G401.6 (cell line): Measurements from ENCODE around the gene CIDEC.

Experiments used
- FAIRE-seq: peaks from 2 replicates; lab custom pipeline; 2012; peaks lifted over from hg19 to GRCh38; lab: Jason Lieb, UNC

CIDEC gene, protein sequence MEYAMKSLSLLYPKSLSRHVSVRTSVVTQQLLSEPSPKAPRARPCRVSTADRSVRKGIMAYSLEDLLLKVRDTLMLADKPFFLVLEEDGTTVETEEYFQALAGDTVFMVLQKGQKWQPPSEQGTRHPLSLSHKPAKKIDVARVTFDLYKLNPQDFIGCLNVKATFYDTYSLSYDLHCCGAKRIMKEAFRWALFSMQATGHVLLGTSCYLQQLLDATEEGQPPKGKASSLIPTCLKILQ

DNA sequence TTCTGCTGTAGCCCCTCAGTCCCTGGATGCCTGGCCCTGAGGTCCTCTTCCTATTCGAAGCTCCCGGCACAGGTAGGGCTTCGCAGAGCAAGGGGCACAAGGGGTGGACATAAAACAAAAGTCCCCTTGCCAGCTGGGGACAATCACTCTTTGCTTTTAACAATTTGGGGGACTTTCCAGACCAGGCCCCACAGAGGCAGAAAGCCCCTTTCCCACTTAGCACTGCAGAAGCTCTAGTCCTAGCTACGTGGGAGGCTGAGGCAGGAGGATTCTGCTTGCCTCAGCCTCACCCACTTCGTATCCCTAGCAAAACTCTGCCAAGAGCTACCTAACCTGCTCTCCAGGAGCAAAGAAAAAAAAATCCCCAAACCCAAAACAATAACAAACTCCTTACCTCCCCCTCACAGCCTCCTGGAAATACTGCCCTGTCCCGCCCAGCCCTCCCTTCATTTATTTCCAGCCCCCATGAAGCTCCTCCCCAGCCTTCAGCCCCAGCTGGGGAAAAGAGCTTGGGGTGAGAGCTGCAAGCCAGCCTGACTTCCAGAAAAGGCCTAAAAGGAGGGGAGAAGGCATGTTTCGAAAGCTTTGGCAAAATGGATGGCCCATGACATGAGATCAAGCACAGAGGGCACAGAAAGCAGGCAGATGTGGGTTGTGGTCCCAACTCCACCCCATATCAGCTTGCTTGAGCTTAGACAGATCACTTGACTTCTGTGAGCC, at the start of gene CIDEC:
TSS of gene CIDEC (minus strand) at position 424 of the 720 bp plus-strand sequence. CDS start 1,767 bp downstream, outside the sequence.
- FAIRE-seq, result no peak

DNA sequence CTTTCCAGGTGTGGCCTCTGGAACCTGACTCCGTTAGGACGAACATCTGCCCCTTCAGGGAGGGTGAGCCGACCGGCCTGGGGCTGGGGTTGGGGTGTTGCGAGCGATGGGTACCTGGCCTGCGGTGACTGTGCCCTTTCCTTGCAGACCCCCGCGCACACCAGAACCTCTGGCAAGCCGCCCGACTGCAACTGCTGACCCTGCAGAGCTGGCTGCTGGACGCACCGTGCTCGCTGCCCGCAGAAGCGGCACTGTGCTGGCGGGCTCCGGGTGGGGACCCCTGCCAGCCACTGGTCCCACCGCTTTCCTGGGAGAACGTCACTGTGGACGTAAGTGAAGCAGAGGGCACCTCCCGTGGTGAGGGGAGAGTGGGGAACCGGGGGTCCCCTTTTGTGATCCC, 48.1 kb upstream of the CIDEC start:
- no peak for FAIRE-seq

DNA sequence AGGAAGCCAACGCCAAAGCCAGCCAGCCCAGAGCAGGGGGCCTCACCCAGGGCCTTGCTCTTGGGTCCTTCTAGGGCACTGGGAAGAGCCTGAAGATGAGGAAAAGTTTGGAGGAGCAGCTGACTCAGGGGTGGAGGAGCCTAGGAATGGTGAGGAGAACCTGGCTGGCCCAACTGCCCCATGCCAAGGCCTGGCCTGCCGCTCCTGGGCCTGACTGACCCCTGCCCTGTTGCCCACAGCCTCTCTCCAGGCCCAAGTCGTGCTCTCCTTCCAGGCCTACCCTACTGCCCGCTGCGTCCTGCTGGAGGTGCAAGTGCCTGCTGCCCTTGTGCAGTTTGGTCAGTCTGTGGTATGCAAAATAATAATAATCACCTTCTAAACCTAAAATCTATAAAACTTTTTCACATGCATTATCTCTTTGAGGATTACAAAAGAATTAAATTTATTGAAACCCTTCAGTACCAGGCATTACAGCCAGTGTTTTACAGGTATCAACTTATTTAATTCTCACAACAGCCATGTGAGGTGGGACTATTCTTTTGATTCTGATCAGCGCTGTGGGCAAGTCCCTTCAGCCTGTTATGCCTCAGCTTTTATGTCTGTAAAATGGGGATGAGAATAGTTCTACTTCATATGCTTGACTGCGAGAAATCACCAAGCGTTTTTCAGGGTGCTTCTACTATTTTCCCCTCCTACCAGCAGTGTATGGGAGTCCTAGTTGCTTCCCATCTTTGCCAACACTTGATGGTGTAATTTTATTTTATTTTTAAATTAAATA, 38.4 kb upstream of the CIDEC start:
- FAIRE-seq, result no peak

DNA sequence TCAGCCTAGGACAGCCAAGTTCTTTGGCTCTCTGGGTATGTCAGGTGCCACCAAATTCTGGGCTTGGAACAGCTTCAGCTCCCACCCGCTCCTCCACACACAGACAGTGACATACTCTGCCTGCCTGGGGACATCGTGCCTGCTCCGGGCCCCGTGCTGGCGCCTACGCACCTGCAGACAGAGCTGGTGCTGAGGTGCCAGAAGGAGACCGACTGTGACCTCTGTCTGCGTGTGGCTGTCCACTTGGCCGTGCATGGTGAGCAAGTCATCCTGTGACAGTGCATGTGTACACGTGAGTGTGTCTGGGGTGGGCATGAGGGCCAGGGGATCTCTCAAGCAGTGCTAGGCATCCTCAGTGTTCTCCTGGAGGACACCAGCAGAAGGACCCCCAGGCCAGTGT, 37.8 kb upstream of the CIDEC start:
- no peak for FAIRE-seq

DNA sequence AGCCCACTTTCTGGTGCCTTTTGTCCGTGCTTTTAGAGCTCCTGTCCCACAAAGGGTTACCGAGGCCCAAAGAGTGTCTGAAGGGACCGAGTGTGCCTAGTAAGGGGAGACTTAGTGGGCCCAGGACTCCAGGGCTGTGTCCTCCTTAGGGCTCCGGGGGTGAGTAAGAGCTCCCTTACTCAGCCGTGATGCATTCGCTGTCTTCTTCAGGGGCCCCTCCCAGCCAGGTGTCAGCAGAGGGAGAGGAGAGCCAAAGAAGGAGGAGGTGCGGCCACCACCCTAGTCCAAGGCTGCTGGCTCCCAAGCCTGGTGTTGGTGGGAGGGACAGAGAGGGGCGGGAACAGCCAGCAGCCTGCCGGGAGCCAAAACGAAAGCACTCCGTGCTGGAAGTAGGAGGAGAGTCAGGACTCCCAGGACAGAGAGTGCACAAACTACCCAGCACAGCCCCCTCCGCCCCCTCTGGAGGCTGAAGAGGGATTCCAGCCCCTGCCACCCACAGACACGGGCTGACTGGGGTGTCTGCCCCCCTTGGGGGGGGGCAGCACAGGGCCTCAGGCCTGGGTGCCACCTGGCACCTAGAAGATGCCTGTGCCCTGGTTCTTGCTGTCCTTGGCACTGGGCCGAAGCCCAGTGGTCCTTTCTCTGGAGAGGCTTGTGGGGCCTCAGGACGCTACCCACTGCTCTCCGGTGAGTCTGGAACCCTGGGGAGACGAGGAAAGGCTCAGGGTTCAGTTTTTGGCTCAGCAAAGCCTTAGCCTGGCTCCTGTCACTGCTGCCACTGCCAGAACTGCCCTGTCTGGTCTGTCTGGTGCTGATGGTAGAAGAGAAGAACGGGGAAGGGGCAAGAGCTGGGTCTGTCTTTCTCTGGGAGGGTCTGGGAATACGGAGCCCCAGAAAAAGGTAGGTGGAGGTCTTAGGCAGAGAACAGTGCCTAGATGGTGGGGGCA, 37.0 kb upstream of the CIDEC start, which contains the start of gene IL17RC:
TSS of gene IL17RC (plus strand) at position 365 of the 947 bp plus-strand sequence. CDS start at position 583, 218 bp downstream.
- peak; percentile 66 for FAIRE-seq

DNA sequence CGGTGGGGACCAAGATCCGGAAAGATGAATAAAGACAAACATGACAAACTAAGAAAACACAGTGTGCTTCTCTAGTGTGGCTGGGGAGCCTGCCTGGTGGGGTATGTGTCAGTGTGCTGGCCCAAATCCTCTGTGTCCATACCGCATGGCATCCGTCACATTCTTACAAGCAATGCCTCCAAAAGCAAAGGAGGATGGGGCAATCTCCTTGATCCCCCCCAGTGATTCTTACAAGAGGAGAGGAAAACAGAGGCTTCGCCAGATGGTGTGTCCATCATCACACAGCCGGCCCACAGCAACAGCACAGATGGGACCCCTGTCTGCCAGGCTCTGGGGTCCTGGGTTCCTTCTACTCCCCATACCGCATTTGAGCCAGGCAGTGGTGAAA, 36.3 kb upstream of the CIDEC start:
- FAIRE-seq, result no peak

DNA sequence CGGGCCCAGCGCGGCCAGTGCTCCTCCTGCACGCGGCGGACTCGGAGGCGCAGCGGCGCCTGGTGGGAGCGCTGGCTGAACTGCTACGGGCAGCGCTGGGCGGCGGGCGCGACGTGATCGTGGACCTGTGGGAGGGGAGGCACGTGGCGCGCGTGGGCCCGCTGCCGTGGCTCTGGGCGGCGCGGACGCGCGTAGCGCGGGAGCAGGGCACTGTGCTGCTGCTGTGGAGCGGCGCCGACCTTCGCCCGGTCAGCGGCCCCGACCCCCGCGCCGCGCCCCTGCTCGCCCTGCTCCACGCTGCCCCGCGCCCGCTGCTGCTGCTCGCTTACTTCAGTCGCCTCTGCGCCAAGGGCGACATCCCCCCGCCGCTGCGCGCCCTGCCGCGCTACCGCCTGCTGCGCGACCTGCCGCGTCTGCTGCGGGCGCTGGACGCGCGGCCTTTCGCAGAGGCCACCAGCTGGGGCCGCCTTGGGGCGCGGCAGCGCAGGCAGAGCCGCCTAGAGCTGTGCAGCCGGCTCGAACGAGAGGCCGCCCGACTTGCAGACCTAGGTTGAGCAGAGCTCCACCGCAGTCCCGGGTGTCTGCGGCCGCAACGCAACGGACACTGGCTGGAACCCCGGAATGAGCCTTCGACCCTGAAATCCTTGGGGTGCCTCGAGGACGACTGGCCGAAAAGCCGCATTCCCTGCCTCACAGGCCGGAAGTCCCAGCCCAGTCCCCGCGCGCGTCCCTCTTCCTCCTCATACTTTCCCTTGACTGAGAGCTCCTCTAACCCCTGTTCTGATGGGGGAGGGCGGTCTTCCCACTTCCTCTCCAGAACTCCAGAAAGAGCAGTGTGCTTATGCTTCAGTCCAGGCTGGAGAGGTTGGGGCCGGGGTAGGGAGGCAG, 35.4 kb upstream of the CIDEC start:
- no peak for FAIRE-seq

DNA sequence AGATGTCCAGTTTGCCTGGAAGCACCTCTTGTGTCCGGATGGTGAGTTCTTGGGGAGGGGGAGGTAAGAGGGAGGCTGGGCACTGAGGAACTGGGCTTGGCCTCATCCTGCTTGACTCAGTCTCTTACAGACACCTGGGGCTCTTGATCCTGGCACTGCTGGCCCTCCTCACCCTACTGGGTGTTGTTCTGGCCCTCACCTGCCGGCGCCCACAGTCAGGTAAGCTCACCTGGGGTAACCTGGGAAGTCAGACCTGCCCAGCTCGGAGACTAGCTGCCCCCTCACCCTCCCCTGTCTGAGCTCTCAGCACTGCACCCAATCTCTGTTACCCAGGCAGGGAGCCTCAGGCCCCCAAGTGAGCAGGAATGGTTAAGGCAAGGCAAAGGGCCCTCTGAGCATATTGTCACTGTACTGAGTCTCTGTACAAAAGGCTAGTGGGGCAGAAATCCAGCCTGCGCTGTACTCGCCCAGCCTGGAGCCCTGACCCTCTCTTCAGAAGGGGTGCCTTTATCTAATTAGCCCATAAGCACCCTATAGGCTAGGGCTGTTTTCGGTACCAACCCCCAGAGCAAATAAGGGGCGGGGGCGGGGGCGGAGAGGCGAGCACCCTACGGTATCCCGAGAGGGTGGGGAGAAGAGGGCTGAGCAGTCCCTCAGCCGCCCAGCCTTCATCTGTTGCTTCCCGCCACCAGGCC, 34.7 kb upstream of the CIDEC start:
- no peak for FAIRE-seq

DNA sequence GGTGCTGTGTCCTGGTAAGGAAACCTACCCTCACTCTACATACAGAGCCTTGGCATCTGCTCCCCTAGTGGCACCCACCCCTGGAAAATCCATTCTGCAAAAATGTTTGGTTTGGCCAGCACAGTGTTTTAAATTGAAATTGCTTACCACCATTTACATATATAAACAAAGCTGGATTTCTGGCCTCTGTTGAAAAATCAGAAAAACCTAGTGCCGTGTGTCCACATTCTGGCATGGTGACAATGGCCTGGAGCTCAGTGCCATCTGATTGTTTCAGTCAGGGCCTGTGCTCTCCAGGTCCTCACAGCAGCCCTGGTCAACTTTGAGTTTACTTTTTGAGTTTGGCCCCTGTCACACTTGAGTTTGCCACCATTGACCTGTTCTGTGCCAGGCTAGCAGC, 34.0 kb upstream of the CIDEC start:
- no peak for FAIRE-seq

DNA sequence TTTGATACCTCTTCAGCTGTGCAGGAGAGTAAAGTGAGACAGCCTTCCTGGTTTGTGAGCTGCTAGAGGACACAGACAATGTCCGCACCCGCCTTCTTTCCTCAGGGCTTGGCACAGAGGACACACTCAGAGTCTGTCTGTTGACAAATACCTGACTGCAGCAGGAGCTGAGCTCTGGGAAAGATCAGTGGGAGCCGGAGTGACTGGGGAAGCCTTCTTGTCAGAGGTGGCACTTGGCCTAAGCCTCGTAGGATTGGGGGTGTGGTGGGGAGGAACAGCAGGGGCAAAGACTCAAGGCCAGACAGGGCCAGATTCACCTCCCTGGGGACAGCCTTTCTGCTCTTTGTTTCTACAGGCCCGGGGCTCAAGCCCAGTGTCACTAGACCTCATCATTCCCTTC, 33.5 kb upstream of the CIDEC start:
- FAIRE-seq, result no peak

DNA sequence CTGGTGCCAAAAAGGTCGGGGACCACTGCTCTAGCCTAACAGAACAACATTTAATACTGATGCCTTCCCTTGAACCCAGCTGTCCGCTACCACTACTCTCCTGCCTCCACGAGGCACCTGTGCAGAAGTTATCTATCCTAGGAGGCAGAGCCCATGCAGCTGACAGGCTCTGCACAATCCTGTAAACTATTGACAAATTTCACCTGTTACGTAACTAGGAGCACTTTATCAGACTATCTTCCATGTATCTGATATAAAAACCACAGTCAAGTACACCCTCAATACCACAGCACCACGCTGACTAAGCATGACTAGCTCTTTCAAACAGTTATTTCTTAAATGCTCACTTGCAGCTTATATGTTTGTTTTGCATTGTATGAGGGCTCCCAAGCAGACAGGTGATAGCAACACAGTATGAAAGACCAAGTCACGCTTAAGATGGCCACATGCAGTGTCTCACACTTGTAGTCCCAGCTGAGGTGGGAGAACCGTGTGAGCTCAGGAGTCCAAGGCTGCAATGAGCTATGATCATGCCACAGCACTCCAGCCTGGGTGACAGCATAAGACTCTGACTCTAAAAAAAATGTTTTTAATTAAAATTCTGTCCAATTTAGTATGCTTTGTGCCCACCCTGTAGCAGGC, 32.4 kb upstream of the CIDEC start:
- FAIRE-seq, result no peak

DNA sequence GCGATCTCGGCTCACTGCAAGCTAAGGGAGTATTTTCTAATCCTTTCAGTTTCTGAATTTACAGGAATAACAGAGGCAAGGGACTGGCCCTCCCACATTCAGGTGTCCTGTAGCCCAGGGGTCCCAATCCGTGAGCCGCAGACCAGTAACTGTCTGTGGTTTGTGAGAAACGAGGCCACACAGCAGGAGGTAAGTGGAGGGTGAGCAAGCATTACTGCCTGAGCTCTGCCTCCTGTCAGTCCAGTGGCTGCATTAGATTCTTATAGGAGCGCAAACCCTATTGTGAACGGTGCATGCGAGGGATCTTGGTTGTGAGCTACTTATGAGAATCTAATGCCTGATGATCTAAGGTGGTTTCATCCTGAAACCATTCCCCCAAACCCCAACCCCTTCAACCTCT, 31.8 kb upstream of the CIDEC start:
- no peak for FAIRE-seq

DNA sequence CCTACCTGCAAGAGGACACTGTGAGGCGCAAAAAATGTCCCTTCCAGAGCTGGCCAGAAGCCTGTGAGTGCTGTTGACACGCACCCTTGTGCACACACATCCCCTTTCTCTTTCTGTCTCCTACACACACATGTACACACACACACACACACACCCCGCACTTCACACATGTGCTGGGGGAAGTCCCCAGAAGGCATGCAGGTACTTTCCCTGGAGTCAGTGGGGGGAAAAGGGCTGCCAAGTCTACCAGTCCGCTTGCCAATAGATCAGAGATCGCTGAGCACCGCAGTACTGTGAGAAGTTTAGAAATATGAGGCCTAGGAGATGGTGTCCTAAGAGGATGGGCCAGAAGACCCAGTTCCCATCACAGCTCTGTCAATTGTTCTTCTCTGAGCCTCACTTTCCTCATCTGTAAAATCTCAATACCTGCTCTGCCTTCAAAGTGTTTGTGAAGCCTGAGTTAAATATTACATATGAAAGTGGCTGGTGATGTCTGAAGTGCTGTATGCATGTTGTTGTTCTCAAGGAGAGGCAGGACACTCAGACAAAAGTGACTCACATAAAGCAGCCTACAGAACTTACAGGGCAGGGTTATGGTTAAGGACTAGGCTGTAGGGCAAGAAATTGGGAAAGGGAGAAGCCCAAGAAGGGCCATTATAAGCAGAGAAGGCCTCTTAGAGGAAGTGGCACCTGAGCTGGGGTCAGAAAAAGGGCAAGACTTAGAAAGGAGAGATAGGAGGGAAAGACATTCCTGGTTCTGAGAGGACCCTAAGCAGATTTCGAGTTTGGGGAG, 29.4 kb upstream of the CIDEC start:
- no peak for FAIRE-seq

DNA sequence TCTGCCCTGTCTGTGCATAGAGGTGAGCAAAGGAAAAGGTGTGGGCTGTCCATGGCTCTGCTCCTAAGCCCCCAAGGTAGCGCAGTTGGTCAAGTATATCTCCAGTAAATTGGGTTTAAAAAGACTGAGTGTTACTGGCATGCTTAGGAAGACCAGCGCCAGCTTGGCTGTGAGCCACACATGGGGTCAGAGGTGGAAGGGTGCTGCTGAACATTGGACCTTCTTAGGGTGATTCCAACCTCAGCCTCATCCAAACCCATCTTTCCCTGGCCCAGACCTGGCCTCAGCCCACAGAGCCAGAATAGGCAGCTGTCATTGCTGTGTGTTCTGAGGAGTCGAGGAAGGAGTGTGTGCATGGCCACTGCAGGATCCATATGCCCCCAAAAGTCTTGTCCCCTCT, 28.2 kb upstream of the CIDEC start:
- no peak for FAIRE-seq

DNA sequence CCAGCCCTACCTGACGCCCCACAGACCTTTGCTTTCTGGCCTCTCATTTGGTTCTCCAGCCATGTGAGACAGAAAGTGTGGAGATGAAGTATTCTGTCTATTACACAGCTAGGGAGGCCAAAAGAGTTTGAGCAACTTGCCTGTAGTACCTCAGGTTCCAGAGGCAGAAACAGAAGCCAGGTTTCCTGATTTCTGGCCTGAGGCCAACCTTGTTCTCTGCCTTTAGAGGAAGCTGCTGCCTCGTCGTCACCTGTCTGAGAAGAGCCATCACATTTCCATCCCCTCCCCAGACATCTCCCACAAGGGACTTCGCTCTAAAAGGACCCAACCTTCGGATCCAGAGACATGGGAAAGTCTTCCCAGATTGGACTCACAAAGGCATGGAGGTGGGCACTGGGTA, 26.4 kb upstream of the CIDEC start:
- no peak for FAIRE-seq

DNA sequence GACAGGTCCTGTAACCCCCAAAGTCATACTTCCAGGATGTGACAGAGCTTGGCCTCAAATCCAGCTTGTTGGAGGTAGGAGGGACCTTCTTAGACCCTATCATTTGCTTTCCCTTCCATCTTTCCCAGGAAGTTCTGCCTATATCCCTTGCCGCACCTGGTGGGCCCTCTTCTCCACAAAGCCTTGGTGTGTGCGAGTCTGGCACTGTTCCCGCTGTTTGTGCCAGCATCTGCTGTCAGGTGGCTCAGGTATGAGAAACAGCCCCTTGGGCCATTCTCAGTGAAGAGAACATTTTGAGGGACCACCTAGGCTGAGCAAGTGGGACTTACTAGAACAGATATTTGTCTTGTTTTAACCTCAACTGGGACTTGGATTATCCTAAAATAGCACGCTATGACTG, 23.9 kb upstream of the CIDEC start:
- FAIRE-seq, result no peak

DNA sequence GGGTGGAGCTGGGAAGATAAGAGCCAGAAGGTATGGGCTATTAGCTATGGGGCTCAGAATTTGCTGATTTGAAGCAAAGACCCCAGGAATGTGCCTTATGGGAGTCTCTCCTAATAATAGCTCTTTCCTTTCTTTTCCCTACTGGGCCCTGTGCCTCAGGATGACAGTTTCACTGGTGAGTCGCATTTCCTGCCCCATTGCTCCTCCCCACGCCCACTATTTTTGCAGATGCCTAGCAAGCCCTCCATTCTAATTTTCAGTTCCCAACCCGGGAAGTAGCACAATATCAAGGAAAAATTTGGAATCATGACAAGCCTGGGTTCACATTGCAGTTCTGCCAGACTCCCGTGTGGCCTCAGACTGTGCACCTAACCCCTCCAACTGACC, 23.2 kb upstream of the CIDEC start:
- no peak for FAIRE-seq

DNA sequence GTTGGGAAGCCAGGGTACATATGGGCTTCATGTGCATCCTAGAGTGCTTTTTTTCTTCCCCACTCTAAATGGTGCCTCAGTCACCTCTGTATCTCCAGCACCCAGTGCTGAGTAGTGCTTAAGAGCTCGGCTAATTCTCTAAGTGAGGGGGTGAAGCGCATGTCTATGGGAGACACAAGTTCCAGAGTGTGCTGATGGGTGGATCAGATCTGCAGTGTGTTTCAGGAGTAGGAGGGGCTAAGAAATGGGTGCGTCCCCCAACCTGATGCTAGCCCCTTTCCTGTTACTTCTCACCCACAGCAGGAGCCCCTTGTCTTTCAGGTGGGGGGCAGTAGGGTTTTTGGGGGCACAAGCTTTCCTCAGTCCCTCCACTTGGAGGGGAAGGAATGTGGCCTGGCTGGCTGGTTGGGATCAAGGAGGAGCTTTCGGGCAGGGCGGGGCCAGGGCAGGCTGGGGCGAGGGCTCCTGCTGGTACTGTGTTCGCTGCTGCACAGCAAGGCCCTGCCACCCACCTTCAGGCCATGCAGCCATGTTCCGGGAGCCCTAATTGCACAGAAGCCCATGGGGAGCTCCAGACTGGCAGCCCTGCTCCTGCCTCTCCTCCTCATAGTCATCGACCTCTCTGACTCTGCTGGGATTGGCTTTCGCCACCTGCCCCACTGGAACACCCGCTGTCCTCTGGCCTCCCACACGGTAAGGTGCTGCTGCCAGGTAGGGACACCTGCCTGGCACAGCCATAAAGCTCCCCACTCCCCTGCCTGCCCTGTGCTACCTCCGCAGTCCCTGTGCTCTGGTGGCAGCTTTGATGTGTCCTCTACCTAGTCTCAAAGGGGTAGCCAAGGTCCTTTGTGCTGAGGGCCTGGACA, 22.6 kb upstream of the CIDEC start, which contains the start of gene IL17RE:
TSS of gene IL17RE (plus strand) at position 477 of the 866 bp plus-strand sequence. CDS start at position 562, 85 bp downstream.
- FAIRE-seq, result no peak
